ENCODE measurements around the gene LHPP.

Gene LHPP

DNA sequence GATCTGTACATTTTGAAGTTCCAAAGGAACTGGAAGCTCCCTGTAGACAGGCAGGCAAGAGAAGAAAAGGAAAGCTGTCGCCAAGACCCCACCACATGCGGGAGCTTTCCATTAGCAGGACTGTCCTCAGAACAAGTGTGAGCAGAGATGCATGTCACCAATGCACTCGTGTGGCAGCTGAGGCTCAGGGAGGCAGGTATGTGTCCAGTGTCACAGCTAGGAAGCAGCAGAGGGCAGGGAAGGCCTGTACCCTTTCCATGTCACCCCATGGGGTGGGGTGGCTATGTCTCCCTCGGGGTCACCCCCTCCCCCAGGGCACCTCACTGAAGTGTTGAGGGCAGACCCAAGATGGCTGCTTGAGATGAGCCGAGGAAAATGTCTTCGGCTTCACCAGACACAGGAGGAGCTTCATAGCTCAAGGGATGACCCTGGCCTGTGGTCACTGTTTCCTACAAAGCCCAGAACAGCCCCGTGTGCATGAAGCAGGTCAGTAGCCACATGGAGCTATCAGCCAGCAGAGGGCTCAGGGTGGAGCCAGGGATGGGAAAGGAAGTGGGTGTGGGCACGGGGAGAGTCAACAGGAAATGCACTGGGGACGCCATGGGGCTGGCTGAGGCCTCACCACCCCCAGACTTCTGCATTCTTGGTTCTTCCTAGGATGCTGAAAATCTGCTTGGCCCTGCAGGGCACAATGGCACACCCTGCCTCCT is 186.0 kb downstream of the LHPP start:
- peak; percentile 91 to 93 (median 91) for DNase-seq

DNA sequence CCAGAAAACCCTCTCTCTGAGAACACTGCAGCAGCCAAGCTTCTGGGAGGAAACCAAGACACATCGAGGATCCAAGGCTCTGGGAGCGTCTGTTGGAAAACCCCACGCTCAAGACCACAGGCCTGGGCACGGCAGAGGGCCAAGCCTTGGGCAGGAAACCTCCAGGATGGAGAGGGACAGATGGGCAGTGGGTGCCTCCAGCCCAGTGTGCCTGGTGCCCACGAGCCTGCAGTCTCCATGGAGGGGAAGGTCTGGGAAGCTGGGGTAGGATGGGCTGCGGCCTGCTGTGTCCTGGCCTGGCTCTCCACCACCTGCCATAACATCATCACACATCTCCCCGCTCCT is 186.5 kb downstream of the LHPP start:
- DNase-seq = no peak

- DNase-seq = peak; percentile 14 to 42 (median 39)
Observed at GRCh38 chr10:124648738-124649137, 187.1 kb downstream of the LHPP start.

GRCh38 chr10:124649214-124649613 is 187.6 kb downstream of the LHPP start:
- peak in 1 of 3 donors; percentile 41 for DNase-seq

DNA sequence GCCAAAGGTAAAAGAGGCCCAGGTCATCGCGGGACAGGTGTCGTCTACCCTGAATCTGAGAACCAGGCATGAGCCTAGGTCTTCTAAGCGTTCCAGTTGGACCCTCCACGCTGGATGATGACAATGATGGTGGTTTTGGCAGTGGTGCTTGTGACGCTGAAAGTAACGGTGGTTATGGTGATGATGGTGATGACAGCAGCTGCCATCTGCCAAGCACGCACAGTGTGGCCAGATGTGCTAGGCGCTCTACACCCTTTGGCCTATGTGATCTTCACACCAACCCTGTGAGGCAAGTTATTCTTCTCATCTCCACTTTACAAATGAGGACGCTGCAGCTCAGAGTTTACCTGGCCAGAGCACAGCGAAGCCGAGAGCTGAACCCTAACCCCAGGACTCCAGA is 188.6 kb downstream of the LHPP start:
- DNase-seq = no peak

DNA sequence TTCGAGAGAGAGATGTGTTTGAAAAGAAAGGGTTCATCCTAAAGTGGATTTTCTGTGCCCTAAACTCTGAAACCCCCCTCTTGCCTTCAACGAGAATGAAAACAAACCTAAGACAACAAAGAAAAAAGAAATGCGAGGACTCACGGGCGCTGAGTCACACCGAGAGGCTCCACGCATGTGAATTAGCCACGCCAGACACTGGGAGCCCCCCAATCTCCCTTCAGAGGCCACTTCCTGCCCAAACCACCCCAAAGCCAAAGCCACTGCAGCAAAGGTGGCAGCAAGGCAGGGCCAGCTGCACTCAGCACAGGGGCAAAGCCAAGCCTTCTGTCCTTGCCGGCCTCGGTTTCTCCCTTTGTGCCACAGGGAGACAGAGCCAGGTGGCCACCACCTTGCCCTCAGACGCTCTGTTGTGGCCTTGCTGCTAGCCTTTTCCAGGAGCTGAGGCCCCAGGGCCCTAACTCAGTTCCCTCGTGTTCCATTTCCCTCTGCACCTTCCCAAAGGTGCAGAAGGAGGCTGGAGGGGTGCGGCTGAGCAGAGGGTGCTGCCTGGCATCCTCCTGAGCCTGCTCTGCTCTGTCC is 189.3 kb downstream of the LHPP start:
- peak in 1 of 3 donors; percentile 18 for DNase-seq

DNA sequence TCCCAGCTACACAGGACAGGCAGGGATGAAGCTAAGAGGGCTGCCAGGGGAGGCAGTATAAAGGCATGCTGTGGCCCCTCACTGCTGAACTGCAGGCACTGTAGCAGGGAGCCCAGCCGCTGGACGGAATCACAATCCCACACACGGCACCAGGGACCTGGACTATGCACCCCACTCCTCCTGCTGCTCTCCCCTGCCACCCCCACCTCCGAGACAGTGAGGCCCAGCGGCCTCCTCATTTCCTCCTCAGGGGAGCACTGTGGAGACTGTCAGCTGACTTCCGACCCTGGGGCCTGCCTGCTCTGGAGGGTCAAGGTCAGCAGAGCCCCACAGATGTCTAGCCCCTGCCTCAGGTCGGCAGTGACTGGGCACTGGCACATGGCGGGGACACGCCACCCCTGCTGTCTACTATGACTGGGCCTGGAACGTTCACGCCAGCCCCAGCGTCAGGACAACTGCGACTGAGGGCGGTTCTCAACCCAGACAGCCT is 189.8 kb downstream of the LHPP start:
- DNase-seq = no peak

DNA sequence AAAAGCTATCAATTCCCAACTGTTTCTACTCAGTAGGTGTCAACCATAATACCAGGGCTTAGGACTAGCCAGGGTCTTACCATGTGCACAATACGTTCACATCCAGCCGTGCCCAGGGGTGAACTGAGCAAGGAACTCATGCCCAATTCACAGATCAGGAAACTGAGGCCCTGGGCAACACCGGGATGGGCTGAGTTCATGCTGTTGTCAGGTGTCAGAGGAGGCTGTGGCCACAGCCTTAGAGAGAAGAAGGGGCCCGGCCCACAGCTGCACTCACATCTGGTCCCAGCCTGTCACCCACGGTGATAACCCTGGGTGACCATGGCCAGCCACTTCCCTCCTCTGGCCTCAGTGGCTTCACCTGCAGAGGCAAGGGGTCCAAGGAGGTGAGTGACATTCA is 190.6 kb downstream of the LHPP start:
- DNase-seq = no peak

DNA sequence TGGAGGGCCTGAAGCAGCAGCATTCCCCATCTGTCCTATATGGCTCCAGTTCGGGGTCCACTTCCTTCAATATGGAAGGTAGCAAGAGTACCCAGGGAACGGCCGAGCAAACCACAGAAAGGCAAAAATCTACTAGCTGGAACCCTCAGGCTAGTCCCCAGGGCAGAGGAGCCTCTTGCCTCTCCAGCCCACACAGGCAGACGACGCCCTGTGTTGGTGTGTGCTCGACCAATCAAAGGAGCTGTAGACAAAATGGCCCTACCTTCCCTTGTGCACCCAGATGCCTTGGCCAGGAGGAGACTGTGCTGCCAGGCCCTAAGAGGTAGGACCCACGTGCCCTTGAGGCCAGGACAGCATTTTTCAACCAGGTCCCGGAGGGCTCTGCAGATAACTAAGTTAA is 191.1 kb downstream of the LHPP start:
- DNase-seq = no peak

- DNase-seq = no peak
Observed at GRCh38 chr10:124653311-124653710, 191.7 kb downstream of the LHPP start.

DNA sequence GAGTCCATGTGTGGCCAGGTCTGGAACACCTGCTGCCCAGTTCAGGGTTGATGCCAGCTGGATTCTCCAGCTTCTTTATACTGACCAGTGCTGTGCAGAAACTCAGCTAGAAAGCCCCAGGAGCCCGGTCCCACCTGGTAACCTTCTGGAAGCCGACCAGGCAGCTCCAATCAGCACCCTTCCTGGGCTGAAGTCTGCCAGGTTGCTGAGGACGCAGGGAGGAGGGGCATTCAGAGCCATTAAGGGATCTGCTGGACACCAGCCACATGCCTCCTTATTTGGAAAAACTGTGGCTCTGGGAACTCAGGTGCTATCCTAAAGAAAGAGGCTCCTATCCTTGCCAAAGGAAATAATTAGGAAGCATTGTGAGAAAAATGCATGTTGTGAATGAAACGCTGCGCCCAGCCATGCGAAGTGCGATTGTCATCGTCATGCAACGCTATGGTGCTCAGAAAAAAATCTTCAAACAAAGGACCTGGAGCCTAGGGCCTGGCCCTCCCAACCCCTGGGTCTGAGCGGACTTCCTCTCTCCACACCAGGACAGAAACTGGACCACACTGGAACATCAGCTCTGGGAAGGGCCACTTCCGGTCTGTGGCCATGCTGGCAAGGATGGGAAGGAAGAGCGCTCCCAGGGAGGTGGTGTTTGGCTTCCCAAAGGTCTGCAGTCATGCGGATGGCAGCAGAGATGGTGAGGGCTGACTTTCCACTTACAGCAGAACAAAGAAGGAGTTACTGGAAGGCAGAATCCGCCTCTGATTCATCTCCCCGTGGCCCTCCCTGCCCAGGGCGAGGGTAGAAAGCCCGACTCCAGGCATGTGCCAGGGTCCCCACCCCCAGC is 192.4 kb downstream of the LHPP start:
- no peak for DNase-seq

- no peak for DNase-seq
Observed at GRCh38 chr10:124654686-124655085, 193.1 kb downstream of the LHPP start.

- no peak for DNase-seq
Observed at GRCh38 chr10:124655191-124656112, 193.8 kb downstream of the LHPP start.

GRCh38 chr10:124656113-124656490 is 194.5 kb downstream of the LHPP start:
- DNase-seq = no peak

GRCh38 chr10:124656541-124656940 is 194.9 kb downstream of the LHPP start:
- DNase-seq = peak; percentile 29 to 49 (median 41)

- no peak for DNase-seq
Observed at GRCh38 chr10:124657806-124658205, 196.2 kb downstream of the LHPP start.

DNA sequence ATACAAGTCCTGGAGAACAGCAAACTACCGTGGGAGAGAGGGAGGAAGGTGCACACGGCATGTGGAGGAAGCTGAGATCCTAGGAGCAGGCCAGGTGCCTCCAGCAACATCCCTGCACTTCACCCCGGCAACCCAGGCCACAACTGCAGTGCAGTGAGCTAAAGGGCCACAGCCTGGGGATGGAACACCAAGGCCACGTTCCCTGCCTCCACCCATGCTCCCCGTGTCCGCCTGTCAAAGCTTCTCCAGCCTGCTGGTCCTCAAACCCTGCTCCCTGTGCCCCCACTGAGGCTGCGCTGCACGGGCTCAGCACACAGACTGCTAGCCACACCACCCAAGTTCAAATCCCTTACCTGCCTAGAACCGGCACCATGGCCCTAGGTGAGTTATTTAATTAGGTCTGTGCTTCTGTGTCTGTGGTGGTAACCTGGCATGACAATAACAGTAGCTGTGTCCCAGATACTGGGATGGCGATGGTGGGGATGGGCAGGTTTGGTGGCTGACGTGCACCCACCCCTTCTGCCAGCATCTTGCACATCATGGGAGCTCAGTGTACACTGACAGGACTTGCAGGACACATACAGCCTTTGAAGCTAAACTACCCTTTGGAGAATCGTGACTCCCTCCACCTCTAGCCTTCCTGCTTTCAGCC is 197.1 kb downstream of the LHPP start:
- no peak for DNase-seq

GRCh38 chr10:124659380-124659779 is 197.8 kb downstream of the LHPP start:
- DNase-seq = no peak

GRCh38 chr10:124660404-124661125 is 198.9 kb downstream of the LHPP start:
- DNase-seq = no peak

DNA sequence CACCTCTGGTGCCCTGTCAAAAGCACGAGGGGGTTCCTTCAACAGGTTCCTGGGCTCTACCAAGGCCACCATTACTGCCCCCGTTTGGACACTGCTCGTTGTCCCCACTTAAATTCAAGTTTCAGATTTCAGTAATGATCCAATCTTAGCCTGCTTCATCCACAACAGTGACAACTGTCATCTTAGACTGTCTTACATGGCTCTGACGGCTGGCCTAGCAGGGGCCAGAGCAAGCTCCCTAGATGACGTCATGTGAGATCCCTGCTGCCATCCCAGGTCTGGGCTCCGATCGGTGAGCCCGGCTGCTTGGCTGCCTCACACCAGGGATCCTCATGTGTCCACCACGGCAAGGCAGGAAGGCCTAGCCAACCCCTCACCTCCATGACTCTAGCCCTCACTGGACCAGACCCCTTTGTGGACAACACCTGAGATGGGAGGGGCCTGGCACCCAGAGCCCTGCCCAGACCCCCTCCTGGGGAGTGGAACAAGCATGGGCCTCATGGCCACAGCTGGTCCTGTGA is 200.1 kb downstream of the LHPP start:
- no peak for DNase-seq

- DNase-seq = no peak
Observed at GRCh38 chr10:124663228-124663627, 201.6 kb downstream of the LHPP start.

Data from suppressor macrophage treated with lipopolysaccharide for 1 hour (primary cell).